CD4-positive, alpha-beta T cell treated with Interleukin-4 for 1 hour (primary cell): ENCODE data around the gene ADM2.

ENCODE experiments used
- DNase-seq, 2 donors: peaks; one replicate each; pipeline ENCODE4 v3.0.0-alpha.2; 2020 to 2022

Gene ADM2

DNA sequence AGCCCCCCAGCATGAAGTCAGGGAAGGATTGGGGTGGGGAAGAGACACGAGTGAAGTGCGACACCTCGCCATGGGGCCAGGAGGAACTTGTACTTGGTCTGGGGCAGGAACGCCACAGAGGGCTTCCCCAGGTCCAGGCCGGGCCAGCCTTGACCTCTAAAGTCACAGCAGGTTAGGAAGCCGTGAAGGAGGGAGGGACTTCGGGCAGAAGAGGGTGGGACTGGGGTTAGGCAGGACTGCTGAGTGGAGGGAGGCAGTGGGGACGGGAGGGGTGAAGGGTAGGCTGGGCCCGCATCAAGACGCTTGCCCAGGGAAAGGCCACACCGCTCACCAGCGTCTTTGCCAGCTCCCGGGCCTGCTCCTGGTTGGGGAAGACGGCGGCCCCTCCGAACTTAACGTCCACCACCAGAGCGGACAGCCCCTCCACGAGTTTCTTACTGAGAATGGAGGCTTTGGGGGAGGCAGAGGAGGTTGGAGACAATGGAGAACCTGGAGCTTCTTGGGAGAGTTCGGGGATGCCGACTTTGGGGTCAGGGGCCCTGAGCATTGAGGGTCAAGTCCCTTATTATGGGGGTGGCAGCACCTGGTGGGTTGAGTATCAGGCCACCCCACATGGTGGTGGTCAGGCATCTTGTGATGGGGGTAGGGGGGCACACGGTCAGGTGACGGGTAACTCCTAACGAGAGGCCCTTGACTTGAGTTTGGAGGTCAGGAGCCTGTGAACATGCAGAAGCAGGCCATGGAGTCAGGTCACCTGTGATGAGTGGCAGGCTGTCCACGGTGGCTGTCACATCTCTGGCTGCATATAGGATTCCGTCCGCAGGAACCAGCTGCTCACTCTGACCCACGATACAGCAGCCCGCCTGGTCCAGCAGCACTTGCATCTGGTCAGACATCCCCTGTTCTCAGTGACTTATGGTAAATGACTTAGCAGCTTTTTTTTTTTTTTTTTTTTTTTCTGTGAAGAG lies 45.8 kb downstream of the ADM2 start:
- peak; percentile 57 to 67 for DNase-seq

DNA sequence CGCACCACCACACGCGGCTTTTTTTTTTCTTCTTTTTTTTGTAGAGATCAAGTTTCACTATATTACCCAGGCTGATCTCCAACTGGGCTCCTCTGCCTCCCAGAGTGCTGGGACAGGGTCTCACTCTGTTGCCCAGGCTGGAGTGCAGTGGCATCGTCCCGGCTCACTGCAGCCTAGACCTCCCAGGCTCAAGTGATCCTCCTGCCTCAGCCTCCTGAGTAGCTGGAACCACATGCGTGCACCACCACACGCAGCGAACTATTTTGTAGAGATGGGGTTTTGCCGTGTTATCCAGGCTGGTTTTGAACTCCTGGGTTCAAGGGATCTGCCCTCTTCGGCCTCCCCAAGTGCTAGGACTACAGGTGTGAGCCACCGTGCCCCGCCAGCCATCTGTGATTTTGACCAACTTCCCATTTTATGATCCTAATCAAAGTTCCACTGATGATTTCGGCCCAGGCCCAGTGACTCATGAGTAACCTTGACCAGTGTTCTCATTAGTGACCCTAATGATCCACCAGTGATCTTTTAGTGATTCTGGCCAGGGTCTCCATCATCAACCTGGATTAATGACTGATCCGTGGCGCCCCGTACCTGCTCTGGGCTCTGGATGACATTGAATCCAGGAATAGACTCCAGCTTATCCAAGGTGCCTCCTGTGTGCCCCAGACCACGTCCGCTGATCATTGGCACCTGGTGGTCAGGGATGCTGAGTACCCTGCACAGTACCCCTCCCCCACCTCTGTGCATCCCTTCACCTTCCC lies 46.8 kb downstream of the ADM2 start:
- no peak for DNase-seq

DNA sequence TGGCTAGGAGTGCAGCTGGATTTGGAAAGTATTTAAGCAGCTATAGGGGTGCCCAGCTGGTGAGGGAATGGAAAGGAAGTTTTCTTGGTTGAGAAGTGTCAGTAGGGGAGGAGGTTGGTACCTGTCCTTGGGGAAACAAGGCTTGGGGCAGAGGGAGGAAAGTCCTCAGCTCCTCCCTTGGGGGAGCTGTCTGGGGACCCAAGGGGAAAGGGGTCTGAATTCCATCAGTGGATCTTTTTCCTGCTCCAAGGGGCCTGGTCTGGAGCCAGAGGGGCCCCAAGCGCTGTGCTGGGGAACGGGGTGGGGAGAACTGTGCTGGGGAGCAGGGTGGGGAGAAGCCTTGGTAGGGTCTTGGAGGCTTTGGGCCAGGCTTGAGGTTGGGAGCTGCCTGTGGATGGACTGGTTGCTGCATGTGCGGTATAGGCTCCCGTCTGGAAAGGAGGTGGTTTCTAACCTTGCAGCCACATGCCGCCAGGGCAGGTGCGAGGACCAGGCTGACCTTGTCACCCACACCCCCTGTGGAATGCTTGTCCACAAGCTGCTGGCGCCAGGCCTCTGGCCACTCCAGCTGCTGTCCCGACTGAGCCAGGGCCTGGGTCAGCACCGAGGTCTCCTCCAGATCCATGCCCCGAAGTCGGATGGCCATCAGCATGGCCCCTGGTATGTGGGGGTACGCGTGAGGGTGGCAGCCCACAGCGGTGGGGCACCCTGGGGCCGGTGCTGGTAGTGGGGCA lies 47.5 kb downstream of the ADM2 start:
- no peak for DNase-seq

DNA sequence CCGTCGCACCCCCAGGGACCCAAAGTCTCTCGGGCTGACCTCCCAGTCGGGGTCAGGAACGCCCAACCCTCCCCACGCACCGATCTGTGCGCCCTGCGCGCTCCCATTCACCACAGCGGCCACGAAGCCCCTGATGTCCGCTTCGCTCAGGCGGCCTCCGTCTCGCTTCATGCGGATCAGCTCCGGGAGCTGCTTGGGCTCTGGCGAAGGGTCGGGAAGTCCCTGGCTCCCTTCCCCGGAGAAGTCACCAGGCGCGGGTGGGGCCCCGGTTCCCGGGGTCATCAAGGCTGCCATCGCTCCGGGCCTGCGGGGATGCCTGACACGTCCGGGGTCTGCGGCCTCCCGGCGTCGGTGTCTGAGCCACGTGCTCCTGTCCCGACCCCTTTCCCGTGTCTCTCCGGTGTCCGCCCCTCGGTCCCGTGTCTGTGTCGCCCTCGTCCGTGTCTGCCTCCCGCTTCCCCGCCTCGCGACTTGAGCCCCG lies 48.1 kb downstream of the ADM2 start:
- DNase-seq = no peak

DNA sequence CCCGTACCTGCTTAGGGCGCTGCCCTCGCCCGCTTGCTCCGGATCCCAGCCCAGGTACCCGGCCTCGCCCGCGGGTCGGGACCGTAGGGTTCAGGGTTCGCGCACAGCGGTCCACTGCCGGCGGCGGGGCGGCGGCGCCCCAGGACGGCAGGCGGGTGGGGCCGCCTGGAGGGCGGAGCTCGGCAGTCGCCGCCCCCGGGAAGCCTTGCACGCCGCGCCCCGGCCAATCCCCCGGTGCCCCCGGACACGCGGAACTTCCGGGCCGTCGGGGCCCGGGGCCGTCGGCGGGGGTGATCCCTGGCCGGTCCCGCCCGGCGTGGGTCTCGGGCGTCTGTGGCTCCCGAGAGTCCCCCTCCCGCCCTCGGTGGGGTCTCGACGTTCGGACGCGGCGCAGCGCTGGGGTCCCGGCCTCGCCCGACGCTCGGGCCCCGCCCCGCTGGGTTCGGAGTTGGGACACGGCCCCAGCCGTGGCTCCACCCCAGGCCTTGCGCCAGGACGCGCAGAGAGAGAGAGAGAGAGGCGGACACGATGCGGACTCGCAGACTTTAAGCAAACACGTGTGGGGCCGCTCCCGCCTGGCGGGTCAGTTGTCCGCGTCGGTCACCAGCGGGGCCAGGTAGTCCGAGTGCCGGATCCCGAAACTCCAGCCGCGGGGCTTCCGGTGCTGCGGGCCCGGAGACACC lies 48.7 kb downstream of the ADM2 start, which contains the start of gene TYMP:
TSS of gene TYMP (minus strand) at position 116 of the 683 bp plus-strand sequence. CDS start 303 bp downstream, outside the sequence.
- peak; percentile 74 to 78 for DNase-seq

DNA sequence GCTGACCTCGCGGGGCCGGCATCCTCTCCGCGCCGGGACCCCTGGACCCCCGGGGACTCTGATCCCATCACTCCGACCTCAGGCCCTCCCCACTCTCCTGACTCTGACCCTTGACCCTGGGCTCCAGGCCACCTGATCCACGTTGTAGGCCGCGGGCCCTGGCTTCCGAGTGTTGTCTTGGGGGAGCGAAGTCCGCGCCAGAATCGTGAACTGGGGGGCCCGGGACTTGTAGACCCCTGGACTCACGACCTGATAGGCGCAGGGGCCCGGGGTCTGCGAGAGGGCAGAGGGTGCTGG lies 49.2 kb downstream of the ADM2 start:
- DNase-seq = no peak

DNA sequence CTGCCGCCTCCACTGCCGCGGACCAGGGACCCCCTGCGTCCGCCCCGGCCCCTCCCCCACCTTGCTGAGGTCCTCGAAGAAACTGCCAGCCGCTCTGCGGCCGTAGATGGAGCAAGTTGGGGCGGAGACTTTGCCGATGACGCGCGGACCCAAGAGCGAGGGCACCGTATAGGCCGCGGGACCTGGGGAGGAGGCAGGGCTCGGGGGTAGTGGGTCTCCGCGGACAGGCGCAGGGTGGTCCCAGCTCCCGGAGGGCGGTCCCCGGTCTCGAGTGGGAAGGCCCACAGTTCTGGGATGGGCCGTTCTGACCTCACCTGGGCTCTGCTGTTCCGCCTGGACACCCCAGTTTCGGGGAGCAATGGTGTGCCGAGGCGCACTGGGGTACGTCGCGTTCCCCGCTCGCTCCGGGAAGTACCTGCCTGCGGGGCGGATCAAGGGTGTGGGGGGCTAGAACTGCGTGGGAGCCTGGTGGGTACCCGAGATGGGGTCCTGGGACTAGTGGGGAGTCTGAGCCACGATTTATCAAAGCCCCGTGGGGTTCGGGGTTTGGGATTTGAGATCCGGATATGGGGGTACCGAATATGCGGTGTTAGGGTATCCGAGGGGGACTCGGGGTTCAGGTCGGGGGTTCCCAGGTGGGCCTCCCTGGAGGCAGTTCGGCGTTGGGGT lies 49.7 kb downstream of the ADM2 start:
- DNase-seq = peak; percentile 85 to 90

DNA sequence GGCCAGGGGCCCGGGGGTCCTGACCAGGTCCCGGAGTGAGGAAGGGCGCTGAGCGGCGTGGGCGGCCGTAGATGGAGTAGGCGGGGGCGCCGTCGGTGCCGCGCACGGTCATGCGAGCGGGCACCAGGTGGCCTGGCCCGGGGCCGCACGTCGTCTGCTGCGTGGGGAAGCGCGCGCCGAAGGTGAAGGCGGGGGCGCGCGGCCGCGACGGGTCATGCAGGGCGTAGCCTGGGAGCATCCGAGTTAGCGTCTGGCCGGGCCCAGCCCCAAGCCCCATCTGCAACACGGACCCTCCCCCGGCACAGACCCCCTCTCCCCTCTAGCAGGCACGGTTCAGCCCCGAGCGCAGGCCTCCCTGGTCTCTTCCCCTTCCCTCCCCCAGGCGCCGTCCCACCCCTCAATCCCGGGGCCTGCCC lies 50.2 kb downstream of the ADM2 start:
- DNase-seq = peak; percentile 72 to 80

DNA sequence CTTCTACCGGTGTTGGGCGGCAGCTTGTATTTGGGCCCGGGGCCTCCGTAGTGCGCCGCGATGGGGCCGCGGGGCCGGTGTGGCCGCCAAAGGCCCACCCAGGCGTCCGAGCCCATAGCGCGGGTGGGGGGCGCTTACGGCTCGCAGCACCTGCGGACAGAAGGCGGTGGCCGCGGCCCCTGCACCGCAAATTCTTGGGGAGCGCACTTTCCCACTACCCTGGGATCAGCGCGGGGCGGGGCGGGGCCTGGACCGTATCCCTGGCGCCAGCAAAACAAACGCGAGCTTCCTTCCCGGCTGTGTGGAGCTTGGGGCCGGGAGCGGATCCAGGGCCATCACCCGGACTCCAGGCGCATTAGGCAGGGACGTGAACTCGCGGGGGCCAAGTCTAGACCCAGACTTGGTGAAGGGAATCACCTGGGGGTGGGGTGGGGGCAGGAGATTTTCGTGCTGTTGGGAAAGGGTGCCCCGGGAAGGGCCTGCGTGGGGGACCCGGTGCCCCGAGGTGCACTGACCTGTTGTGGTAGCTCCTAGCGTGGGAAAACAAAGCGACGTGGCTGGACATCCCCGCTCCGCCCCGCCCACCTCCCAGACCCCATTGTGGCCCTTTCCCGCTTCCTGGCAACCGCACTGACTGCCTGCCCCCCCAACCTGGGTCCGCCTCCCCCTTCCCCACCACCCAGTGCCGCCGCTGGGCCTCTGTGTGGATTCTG lies 50.8 kb downstream of the ADM2 start:
- peak in 1 of 2 donors; percentile 36 for DNase-seq

DNA sequence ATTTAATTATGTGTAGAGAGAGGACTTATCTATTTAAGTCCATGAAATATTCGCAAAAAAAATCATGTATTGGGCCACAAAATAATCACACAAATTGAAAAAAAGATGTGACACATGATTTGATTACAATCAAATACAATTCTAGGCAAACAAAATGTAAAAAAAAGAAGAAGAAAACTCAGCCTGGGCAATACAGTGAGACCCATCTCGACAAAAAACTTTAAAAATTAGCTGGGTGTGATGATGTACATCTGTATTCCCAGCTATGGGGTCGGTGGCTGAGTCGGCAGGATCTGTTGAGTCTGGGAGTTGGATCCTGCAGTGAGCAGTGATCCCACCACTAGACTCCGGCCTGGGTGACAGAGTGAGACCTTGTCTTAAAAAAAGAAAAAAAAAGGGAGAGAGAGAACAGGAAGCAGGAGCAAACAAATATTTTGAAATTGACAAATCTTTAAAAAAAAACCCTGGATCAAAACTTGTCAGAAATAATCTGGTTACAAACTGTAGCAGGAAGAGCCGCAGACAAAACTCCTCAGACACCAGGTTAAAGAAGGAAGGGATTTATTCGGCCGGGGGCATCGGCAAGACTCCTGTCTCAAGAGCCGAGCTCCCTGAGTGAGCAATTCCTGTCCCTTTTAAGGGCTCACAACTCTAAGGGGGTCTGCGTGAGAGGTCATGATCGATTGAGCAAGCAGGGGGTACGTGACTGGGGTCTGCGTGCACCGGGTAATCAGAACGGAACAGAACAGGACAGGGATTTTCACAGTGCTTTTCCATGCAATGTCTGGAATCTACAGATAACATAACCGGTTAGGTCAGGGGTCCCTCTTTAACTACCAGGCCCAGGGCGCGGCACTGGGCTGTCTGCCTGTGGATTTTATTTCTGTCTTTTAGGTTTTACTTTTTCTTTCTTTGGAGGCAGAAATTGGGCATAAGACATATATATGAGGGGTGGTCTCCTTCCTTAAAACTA lies 51.8 kb downstream of the ADM2 start:
- no peak for DNase-seq

DNA sequence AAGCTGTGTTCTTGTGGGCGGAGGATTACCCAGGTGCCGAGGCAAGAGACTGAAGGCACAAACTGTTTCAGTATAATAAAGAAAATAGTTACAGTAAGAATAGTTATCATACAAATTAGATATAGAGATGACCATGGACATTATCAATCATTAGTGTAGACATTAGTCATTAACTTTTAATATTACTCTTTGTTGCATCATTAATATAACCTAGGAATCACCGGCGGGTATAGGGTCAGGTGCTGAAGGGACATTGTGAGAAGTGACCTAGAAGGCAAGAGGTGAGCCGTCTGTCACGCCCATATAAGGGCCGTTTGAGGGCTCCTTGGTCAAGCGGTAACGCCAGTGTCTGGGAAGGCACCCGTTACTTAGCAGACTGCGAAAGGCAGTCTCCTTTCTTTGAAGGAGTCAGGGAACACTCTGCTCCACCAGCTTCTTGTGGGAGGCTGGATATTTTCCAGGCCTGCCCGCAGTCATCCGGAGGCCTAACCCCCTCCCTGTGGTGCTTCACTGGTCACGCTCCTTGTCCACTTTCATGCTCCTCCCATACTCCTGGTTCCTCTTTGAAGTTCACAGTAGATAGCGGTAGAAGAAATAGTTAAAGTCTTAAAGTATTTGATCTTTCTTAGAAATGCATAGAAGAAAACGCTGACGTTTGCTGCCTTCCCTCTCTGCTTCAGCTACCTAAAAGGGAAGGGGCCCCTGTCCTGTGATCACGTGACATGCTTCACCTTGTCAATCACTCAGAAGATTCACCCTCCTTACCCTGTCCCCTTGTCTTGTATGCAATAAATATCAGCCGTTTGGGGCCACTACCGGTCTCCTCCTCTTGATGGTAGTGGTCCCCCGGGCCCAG lies 52.7 kb downstream of the ADM2 start:
- peak; percentile 56 to 60 for DNase-seq

DNA sequence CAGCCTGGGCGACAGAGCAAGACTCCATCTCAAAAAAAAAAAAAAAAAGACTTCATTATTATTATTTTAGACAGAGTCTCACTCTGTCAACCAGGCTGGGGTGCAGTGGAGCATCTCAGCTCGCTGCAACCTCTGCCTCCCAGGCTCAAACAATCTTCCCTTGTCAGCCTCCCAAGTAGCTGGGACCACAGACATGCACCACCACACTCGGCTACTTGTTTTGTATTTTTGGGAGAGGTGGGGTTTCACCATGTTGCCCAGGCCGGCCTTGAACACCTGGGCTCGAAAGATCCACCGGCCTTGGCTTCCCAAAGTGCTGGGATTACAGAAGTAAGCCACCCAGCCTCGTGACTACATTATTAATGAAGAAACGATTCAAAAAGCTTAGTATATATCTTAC lies 53.8 kb downstream of the ADM2 start:
- DNase-seq = no peak
